Activated CD8-positive, alpha-beta T cell treated with anti-CD3 and anti-CD28 coated beads for 36 hours (primary cell): ENCODE measurements around the gene ICAM4. TPM values are rescaled to one million over a fixed set of nuclear protein-coding genes. Genes with fewer than 3 reads are reported as not detected.

Source experiments
- ATAC-seq: fragments of 200-7000 bp; cut with Tn5 transposase; one replicate; pipeline ENCODE4 v1.10.0; 2021; ENCODE audit warnings: mild to moderate bottlenecking, moderate library complexity
- CTCF ChIA-PET: fragments of 350-600 bp; sonication (Branson Sonifier 250); formaldehyde crosslinking; loops from one replicate; lab custom pipeline; 2021; ENCODE audit warnings: antibody characterized with exemption; lab: Charles Lee
- POLR2A ChIA-PET: fragments of 350-600 bp; sonication (Branson Sonifier 250); formaldehyde crosslinking; loops from one replicate; lab custom pipeline; 2021; ENCODE audit warnings: antibody characterized with exemption; lab: Charles Lee
- DNase-seq: peaks from one replicate; pipeline ENCODE4 v3.0.0-alpha.2; 2020
- H3K27ac Mint-ChIP-seq: one replicate; pipeline ENCODE4 v1.8.0; 2021; ENCODE audit warnings: mild to moderate bottlenecking, mixed read lengths
- H3K27me3 Mint-ChIP-seq: one replicate; pipeline ENCODE4 v1.8.0; 2021; ENCODE audit warnings: mixed read lengths
- H3K36me3 Mint-ChIP-seq: one replicate; pipeline ENCODE4 v1.8.0; 2021; ENCODE audit warnings: low read depth, mixed read lengths
- H3K4me1 Mint-ChIP-seq: one replicate; pipeline ENCODE4 v1.8.0; 2021; ENCODE audit warnings: low read depth, mixed read lengths
- H3K4me3 Mint-ChIP-seq: one replicate; pipeline ENCODE4 v1.8.0; 2021; ENCODE audit warnings: mild to moderate bottlenecking, moderate library complexity, mixed read lengths
- H3K9me3 Mint-ChIP-seq: one replicate; pipeline ENCODE4 v1.8.0; 2021; ENCODE audit warnings: mixed read lengths
- intact Hi-C: fragments of 100-400 bp; cut with micrococcal nuclease; formaldehyde crosslinking; loops from one replicate; pipeline ENCODE4 v1.10.0; 2022
- total RNA-seq, 2 experiments: library from RNA; stranded (reverse); gene quantifications; one replicate each; pipeline ENCODE4 v1.2.3, GENCODE V29; 2021
- TF ChIP-seq, protein P1 (sequence below): fragments of 200-600 bp; IDR thresholded peaks from one replicate; pipeline ENCODE4 v1.8.0; 2022; ENCODE audit warnings: antibody characterized with exemption, mild to moderate bottlenecking

ICAM4 gene
- total RNA-seq, 2 experiments from 2014 or later, result 0.36 to 0.54 TPM

DNA sequence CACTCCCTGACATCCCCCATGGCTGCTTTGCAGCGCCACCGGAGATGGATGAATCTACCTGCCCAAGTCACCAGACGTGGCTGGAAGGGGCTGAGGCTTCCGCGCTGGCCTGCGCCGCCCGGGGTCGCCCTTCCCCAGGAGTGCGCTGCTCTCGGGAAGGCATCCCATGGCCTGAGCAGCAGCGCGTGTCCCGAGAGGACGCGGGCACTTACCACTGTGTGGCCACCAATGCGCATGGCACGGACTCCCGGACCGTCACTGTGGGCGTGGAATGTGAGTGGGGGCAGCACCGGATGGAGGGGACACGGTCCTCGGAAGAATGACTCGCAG is 7.6 kb downstream of the ICAM4 start:
- ChIA-PET CTCF (no interaction called here), POLR2A (interaction anchor here (1.1 to 1.2 kb wide), 2 partner anchors 12 to 37 kb away, joined by 3 to 7 read pairs; no protein-coding TSS in a partner anchor)
- Mint-ChIP-seq H3K27ac (no peak overlapping the region), H3K27me3 (peaks cover 60% of the 10 kb centered on the region), H3K4me1 (peaks cover 45% of the 10 kb centered on the region), H3K36me3 (no peaks in the 10 kb centered on the region), H3K9me3 (no peaks in the 10 kb centered on the region), H3K4me3 (no peak overlapping the region)
- TF ChIP-seq, protein P1, sequence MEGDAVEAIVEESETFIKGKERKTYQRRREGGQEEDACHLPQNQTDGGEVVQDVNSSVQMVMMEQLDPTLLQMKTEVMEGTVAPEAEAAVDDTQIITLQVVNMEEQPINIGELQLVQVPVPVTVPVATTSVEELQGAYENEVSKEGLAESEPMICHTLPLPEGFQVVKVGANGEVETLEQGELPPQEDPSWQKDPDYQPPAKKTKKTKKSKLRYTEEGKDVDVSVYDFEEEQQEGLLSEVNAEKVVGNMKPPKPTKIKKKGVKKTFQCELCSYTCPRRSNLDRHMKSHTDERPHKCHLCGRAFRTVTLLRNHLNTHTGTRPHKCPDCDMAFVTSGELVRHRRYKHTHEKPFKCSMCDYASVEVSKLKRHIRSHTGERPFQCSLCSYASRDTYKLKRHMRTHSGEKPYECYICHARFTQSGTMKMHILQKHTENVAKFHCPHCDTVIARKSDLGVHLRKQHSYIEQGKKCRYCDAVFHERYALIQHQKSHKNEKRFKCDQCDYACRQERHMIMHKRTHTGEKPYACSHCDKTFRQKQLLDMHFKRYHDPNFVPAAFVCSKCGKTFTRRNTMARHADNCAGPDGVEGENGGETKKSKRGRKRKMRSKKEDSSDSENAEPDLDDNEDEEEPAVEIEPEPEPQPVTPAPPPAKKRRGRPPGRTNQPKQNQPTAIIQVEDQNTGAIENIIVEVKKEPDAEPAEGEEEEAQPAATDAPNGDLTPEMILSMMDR, result no peak
- ATAC-seq (no peak), DNase-seq (no peak)
- intact Hi-C loops, result no loop called here

DNA sequence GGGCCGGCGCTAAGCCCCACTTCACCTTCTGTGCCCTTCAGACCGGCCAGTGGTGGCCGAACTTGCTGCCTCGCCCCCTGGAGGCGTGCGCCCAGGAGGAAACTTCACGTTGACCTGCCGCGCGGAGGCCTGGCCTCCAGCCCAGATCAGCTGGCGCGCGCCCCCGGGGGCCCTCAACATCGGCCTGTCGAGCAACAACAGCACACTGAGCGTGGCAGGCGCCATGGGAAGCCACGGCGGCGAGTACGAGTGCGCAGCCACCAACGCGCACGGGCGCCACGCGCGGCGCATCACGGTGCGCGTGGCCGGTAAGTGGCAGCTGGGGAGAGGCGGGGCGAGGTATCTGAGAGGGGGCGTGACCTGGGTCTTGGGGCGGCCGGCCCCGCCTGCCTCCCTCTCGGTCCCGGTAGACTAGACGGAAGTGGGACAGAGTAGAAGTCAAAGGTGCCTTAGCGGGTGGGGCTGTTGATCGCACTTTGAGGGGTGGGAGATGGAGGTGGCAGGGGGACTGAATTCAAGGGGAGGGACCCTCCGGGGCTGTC is 8.6 kb downstream of the ICAM4 start:
- TF ChIP-seq, protein P1, result no peak
- Mint-ChIP-seq H3K27me3 (peaks cover 55% of the 10 kb centered on the region), H3K27ac (no peak overlapping the region), H3K36me3 (no peaks in the 10 kb centered on the region), H3K4me3 (peak overlapping the region; percentile 68), H3K9me3 (no peaks in the 10 kb centered on the region), H3K4me1 (peaks cover 39% of the 10 kb centered on the region)
- ATAC-seq (peak; percentile 46), DNase-seq (peak; percentile 71)
- ChIA-PET POLR2A (interaction anchor here (1.4 kb wide), 1 partner anchor 9 kb away, joined by 6 read pairs; the partner anchor contains the start of gene ICAM4), CTCF (interaction anchor here (0.6 to 1.4 kb wide), 2 partner anchors 10 to 94 kb away, joined by 4 to 7 read pairs; no protein-coding TSS in a partner anchor)
- intact Hi-C loops, result no loop called here

DNA sequence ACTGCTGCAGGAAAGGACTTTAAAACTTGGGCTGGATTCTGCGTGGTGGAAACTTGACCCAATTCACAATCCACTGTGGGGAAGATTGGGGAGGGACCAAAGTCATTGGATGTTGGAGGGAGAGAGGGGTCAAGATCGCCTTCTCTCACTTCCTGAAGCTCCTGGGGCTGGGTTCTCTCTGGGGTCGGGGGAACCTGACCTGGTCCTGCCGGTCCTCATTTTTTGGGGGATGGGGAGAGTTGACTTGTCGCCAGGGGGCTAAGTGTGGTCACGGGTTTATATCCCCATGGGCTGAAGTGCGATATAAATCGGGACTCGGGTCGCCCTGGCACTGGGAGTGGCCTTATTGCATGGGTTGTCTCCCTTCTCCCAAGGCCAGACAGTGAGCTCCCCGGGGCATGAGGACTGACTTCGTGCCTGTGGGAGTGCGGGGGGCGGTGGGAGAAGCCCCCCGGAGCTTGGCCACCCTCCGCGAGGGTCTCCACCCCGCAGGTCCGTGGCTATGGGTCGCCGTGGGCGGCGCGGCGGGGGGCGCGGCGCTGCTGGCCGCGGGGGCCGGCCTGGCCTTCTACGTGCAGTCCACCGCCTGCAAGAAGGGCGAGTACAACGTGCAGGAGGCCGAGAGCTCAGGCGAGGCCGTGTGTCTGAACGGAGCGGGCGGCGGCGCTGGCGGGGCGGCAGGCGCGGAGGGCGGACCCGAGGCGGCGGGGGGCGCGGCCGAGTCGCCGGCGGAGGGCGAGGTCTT is 9.3 kb downstream of the ICAM4 start:
- ATAC-seq (no peak), DNase-seq (no peak)
- H3K27me3 Mint-ChIP-seq, result peaks cover 49% of the 10 kb centered on the region
- no peaks in the 10 kb centered on the region for H3K9me3 Mint-ChIP-seq
- H3K27ac Mint-ChIP-seq, result no peak overlapping the region
- POLR2A ChIA-PET, result interaction anchor here (0.7 to 1.4 kb wide), 2 partner anchors 9 to 48 kb away, joined by 3 to 6 read pairs; partner anchors contain the start of gene ICAM4
- CTCF ChIA-PET, result interaction anchor here (0.6 to 1.4 kb wide), 2 partner anchors 9 to 93 kb away, joined by 4 to 7 read pairs; no protein-coding TSS in a partner anchor
- H3K4me1 Mint-ChIP-seq, result peaks cover 32% of the 10 kb centered on the region
- TF ChIP-seq, protein P1, result no peak
- intact Hi-C loops, result no loop called here
- H3K36me3 Mint-ChIP-seq, result no peaks in the 10 kb centered on the region
- H3K4me3 Mint-ChIP-seq, result peak overlapping the region; percentile 68

DNA sequence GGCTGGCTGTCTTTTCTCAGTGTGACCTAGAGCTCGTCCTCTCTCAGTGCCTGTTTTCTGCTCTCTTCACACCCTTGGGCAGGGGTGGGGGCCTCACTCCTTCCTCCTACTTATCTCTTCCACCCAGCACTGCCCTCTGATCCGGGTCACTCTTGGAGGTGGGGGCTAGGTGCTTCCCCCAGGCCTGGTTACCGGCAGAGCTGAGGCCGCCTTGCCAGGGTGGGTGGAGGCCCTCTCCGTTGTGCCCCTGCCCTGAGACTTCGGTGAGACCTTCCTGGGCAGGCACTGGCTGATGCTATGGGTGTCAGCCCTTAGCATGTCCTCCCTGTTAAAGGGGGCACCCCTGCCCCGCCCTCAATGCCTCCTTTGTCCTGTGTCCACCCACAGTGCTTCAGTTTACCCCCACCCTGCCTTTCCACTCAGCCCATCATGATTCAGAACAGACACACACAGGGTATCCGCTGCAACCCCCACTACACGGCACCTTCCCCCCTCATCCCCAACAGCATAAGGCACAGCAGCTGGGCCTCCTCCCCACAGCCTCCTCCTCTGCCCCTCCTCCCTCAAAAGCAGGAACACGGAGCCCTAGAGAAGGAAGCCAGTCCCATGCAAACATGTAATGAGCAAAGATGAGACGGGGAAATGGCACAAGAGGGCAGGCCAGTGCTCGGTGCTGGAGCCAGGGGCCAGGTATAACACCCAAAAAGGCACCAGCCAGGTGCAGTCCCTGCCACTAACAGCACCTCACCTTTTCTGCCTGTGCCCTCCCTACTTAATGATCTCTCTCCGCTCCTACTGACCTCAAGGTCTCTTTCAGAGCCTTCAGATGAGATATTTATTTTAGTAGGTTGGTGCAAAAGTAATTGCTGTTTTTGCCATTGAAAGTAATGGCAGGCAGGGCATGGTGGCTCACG is 13.0 kb downstream of the ICAM4 start:
- Mint-ChIP-seq H3K9me3 (no peaks in the 10 kb centered on the region), H3K4me3 (no peak overlapping the region), H3K4me1 (peaks cover 8% of the 10 kb centered on the region), H3K27me3 (peaks cover 12% of the 10 kb centered on the region), H3K27ac (no peak overlapping the region), H3K36me3 (no peaks in the 10 kb centered on the region)
- ChIA-PET POLR2A (interaction anchor here (1.1 to 1.6 kb wide), 3 partner anchors 30 to 48 kb away, joined by 3 to 4 read pairs (median 3); partner anchors contain the start of genes MRPL4 and RAVER1), CTCF (interaction anchor here (1.1 to 2.0 kb wide), 3 partner anchors 20 to 89 kb away, joined by 4 to 7 read pairs (median 4); no protein-coding TSS in a partner anchor)
- no peak for DNase-seq
- TF ChIP-seq, protein P1, result no peak
- intact Hi-C loops, result no loop called here
- ATAC-seq, result no peak
